ENCODE results near the gene CFAP73.

CFAP73 gene

DNA sequence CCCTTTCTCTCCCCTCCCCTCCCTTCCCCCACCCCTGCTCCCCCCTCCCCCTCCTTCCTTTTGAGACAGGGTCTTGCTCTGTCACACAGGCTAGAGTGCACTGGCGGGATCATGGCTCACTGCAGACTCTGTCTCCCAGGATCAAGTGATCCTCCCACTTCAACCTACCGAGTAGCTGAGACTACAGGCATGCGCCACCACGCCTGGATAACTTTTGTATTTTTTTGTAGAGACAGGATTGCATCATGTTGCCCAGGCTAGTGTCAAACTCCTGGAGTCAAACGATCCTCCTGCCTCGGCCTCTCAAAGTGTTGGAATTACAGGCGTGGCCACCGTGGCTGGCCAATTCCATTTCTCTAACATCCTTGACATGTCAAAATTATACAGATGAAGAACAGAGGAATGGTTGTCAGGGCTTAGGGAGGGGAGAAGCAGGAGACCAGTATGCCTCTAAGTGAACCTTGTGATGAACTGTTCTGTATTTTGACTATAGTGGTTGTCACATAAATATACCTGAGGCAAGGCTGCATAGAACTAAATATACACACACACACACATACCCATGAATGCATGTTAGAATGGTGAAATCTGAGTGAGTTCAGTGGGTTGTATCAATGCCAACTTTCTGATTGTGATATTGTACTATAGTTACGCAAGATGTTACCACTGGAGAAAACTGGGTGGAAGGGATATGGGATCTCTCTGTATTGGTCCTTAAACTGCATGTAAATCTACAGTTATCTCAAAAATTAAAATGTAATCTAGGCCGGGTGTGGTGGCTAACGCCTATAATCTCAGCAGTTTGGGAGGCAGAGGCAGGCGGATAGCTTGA is 3.6 kb upstream of the CFAP73 start:
- H3K18ac ChIP-seq (ENCODE audit: low read length), result no peak overlapping the region

GRCh38 chr12:113146999-113147398 is 2.5 kb upstream of the CFAP73 start:
- H3K56ac ChIP-seq (ENCODE audit: low read length), result no peak overlapping the region
- no peak overlapping the region for H3K9ac ChIP-seq (ENCODE audit: low read length)
- H3K23ac ChIP-seq (ENCODE audit: low read length), result no peak overlapping the region
- H3K27ac ChIP-seq (ENCODE audit: low read depth, low read length), result no peak overlapping the region
- H4K8ac ChIP-seq (ENCODE audit: low read depth, low read length), result no peak overlapping the region
- no peak overlapping the region for H3K18ac ChIP-seq (ENCODE audit: low read length)
- peaks cover 2% of the 10 kb centered on the region for H3K4me1 ChIP-seq (ENCODE audit: control insufficient read depth, low read depth, low read length)
- no peak overlapping the region for H2AK5ac ChIP-seq (ENCODE audit: low read length)
- H3K79me2 ChIP-seq (ENCODE audit: control insufficient read depth, insufficient read depth, low read length), result no peaks in the 10 kb centered on the region
- H4K5ac ChIP-seq (ENCODE audit: low read length), result no peak overlapping the region
- H2BK120ac ChIP-seq (ENCODE audit: low read depth, low read length), result no peak overlapping the region
- no peak overlapping the region for H2BK5ac ChIP-seq (ENCODE audit: low read length)
- H3K4ac ChIP-seq (ENCODE audit: low read depth, low read length), result no peak overlapping the region
- H2BK15ac ChIP-seq (replicated peaks; ENCODE audit: low read depth), result no peak overlapping the region
- no peak overlapping the region for H3K4me3 ChIP-seq (ENCODE audit: low read length)
- H3K4me2 ChIP-seq (ENCODE audit: low read length), result no peak overlapping the region
- no peaks in the 10 kb centered on the region for H3K79me1 ChIP-seq (ENCODE audit: low read length)
- H3K36me3 ChIP-seq (ENCODE audit: control insufficient read depth, insufficient read depth, low read length), result no peaks in the 10 kb centered on the region
- H3K27me3 ChIP-seq (ENCODE audit: insufficient read depth, low read length, poor library complexity), result no peaks in the 10 kb centered on the region
- DNase-seq, result no peak
- WGBS (ENCODE audit: extremely low coverage, insufficient coverage, low lambda C conversion rate), result no CpG with 5 or more reads among the region's 2 CpGs

More for the DNA sequence above, 3.6 kb upstream of the CFAP73 start:
- Histone ChIP-seq H3K9ac (ENCODE audit: low read length) (no peak overlapping the region), H2BK15ac (replicated peaks; ENCODE audit: low read depth) (no peak overlapping the region), H2BK5ac (ENCODE audit: low read length) (no peak overlapping the region), H3K79me1 (ENCODE audit: low read length) (no peaks in the 10 kb centered on the region), H3K27ac (ENCODE audit: low read depth, low read length) (no peak overlapping the region), H3K56ac (ENCODE audit: low read length) (no peak overlapping the region), H3K4me3 (ENCODE audit: low read length) (no peak overlapping the region), H3K4me2 (ENCODE audit: low read length) (no peak overlapping the region), H2BK120ac (ENCODE audit: low read depth, low read length) (no peak overlapping the region), H4K5ac (ENCODE audit: low read length) (no peak overlapping the region), H3K79me2 (ENCODE audit: control insufficient read depth, insufficient read depth, low read length) (no peaks in the 10 kb centered on the region), H3K36me3 (ENCODE audit: control insufficient read depth, insufficient read depth, low read length) (no peaks in the 10 kb centered on the region), H3K4ac (ENCODE audit: low read depth, low read length) (no peak overlapping the region), H4K8ac (ENCODE audit: low read depth, low read length) (no peak overlapping the region), H3K23ac (ENCODE audit: low read length) (no peak overlapping the region), H3K27me3 (ENCODE audit: insufficient read depth, low read length, poor library complexity) (no peaks in the 10 kb centered on the region), H3K4me1 (ENCODE audit: control insufficient read depth, low read depth, low read length) (peaks cover 2% of the 10 kb centered on the region), H2AK5ac (ENCODE audit: low read length) (no peak overlapping the region)
- no peak for DNase-seq
- no CpG with 5 or more reads among the region's 12 CpGs for WGBS (ENCODE audit: extremely low coverage, insufficient coverage, low lambda C conversion rate)

DNA sequence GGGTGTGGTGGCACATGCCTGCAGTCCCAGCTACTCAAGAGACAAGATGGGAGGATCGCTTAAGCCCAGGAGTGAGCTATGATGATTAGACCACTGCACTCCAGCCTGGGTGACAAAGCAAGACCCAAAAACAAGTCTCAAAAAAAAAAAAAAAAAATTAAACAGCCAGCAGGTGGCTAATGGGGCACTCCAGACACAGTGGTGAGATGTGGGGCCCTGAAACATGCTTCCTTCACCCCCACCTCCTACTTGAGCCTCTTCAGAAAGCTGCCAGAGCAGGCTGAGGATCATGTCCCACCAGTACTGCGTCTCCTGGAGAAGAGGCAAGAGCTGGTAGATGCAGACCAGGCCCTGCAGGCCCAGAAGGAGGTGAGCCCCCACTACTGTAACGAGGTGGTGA is 2.1 kb downstream of the CFAP73 start:
- no peak overlapping the region for H3K23ac ChIP-seq (ENCODE audit: low read length)
- H3K4me3 ChIP-seq (ENCODE audit: low read length), result no peak overlapping the region
- no CpG with 5 or more reads among the region's 3 CpGs for WGBS (ENCODE audit: extremely low coverage, insufficient coverage, low lambda C conversion rate)
- no peak overlapping the region for H2BK5ac ChIP-seq (ENCODE audit: low read length)
- no peak overlapping the region for H3K4me2 ChIP-seq (ENCODE audit: low read length)
- no peaks in the 10 kb centered on the region for H3K36me3 ChIP-seq (ENCODE audit: control insufficient read depth, insufficient read depth, low read length)
- no peak overlapping the region for H2BK15ac ChIP-seq (replicated peaks; ENCODE audit: low read depth)
- no peaks in the 10 kb centered on the region for H3K79me2 ChIP-seq (ENCODE audit: control insufficient read depth, insufficient read depth, low read length)
- H4K8ac ChIP-seq (ENCODE audit: low read depth, low read length), result no peak overlapping the region
- H2BK120ac ChIP-seq (ENCODE audit: low read depth, low read length), result no peak overlapping the region
- no peak overlapping the region for H3K18ac ChIP-seq (ENCODE audit: low read length)
- no peak overlapping the region for H3K27ac ChIP-seq (ENCODE audit: low read depth, low read length)
- H3K79me1 ChIP-seq (ENCODE audit: low read length), result no peaks in the 10 kb centered on the region
- peaks cover 2% of the 10 kb centered on the region for H3K27me3 ChIP-seq (ENCODE audit: insufficient read depth, low read length, poor library complexity)
- no peak overlapping the region for H3K56ac ChIP-seq (ENCODE audit: low read length)
- peaks cover 2% of the 10 kb centered on the region for H3K4me1 ChIP-seq (ENCODE audit: control insufficient read depth, low read depth, low read length)
- H3K9ac ChIP-seq (ENCODE audit: low read length), result no peak overlapping the region
- no peak overlapping the region for H3K4ac ChIP-seq (ENCODE audit: low read depth, low read length)
- DNase-seq, result no peak
- H2AK5ac ChIP-seq (ENCODE audit: low read length), result no peak overlapping the region
- H4K5ac ChIP-seq (ENCODE audit: low read length), result no peak overlapping the region

DNA sequence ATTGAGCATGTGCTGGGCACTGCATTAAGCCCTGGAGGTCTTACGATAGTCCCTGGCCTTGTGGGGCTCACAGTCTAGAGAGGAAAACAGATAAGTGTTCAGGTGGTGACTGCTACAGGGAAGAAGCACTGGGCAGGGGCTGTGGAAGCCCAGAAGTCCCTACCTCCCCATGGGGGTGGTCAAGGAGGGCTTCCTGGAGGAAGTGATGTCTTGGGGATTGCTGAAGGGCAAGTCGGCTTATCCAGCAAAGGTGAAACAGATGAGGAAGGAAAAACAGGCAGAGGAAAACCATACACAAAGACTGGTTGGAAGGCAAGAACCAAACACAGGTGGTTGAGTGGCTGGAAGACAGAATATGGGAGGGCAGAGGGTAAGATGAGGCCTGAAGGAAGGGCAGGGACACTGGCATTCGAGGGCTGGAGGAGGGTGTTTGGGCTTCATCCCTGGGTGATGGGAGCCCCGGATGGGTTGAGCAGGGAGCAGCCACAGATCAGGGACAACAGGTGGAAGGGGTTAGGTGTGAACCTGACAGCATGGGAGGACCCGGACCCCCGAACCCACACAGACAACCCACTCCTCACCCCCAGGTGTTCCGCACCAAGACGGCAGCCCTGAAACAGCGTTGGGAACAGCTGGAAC is 2.8 kb downstream of the CFAP73 start:
- Histone ChIP-seq H3K4me1 (ENCODE audit: control insufficient read depth, low read depth, low read length) (peaks cover 2% of the 10 kb centered on the region), H3K79me1 (ENCODE audit: low read length) (no peaks in the 10 kb centered on the region), H4K8ac (ENCODE audit: low read depth, low read length) (no peak overlapping the region), H2BK15ac (replicated peaks; ENCODE audit: low read depth) (no peak overlapping the region), H3K9ac (ENCODE audit: low read length) (no peak overlapping the region), H3K36me3 (ENCODE audit: control insufficient read depth, insufficient read depth, low read length) (no peaks in the 10 kb centered on the region), H3K4ac (ENCODE audit: low read depth, low read length) (no peak overlapping the region), H3K18ac (ENCODE audit: low read length) (no peak overlapping the region), H2AK5ac (ENCODE audit: low read length) (no peak overlapping the region), H3K27ac (ENCODE audit: low read depth, low read length) (no peak overlapping the region), H3K56ac (ENCODE audit: low read length) (no peak overlapping the region), H4K5ac (ENCODE audit: low read length) (no peak overlapping the region), H3K4me3 (ENCODE audit: low read length) (no peak overlapping the region), H2BK120ac (ENCODE audit: low read depth, low read length) (no peak overlapping the region), H2BK5ac (ENCODE audit: low read length) (no peak overlapping the region), H3K27me3 (ENCODE audit: insufficient read depth, low read length, poor library complexity) (peaks cover 2% of the 10 kb centered on the region), H3K79me2 (ENCODE audit: control insufficient read depth, insufficient read depth, low read length) (no peaks in the 10 kb centered on the region), H3K23ac (ENCODE audit: low read length) (no peak overlapping the region), H3K4me2 (ENCODE audit: low read length) (peak overlapping the region; percentile 99)
- WGBS (ENCODE audit: extremely low coverage, insufficient coverage, low lambda C conversion rate), result no CpG with 5 or more reads among the region's 9 CpGs
- DNase-seq, result no peak

- Histone ChIP-seq H3K4me3 (ENCODE audit: low read length) (peak overlapping the region; percentile 33), H4K5ac (ENCODE audit: low read length) (no peak overlapping the region), H3K18ac (ENCODE audit: low read length) (no peak overlapping the region), H3K79me1 (ENCODE audit: low read length) (no peaks in the 10 kb centered on the region), H3K9ac (ENCODE audit: low read length) (peak overlapping the region; percentile 68), H2BK120ac (ENCODE audit: low read depth, low read length) (no peak overlapping the region), H2BK15ac (replicated peaks; ENCODE audit: low read depth) (no peak overlapping the region), H3K4ac (ENCODE audit: low read depth, low read length) (no peak overlapping the region), H3K27me3 (ENCODE audit: insufficient read depth, low read length, poor library complexity) (peaks cover 2% of the 10 kb centered on the region), H3K56ac (ENCODE audit: low read length) (peak overlapping the region; percentile 81), H3K36me3 (ENCODE audit: control insufficient read depth, insufficient read depth, low read length) (peaks cover under 1% of the 10 kb centered on the region), H3K23ac (ENCODE audit: low read length) (no peak overlapping the region), H2BK5ac (ENCODE audit: low read length) (no peak overlapping the region), H3K4me1 (ENCODE audit: control insufficient read depth, low read depth, low read length) (peaks cover 2% of the 10 kb centered on the region), H3K27ac (ENCODE audit: low read depth, low read length) (no peak overlapping the region), H3K4me2 (ENCODE audit: low read length) (peak overlapping the region; percentile 99), H2AK5ac (ENCODE audit: low read length) (no peak overlapping the region), H4K8ac (ENCODE audit: low read depth, low read length) (no peak overlapping the region), H3K79me2 (ENCODE audit: control insufficient read depth, insufficient read depth, low read length) (no peaks in the 10 kb centered on the region)
- no CpG with 5 or more reads among the region's 70 CpGs for WGBS (ENCODE audit: extremely low coverage, insufficient coverage, low lambda C conversion rate)
- peak; percentile 91 for DNase-seq
Observed at GRCh38 chr12:113152835-113153814, 3.6 kb downstream of the CFAP73 start.

Measured in mesendoderm (in vitro differentiated cells).